Naive thymus-derived CD4-positive, alpha-beta T cell (primary cell): ENCODE measurements around the gene CHRNB1. TPM values are rescaled to one million over a fixed set of nuclear protein-coding genes. Genes with fewer than 3 reads are reported as not detected.

Experiments
- ATAC-seq: fragments of 150-1000 bp; cut with Tn5 transposase; 2 replicates; pipeline ENCODE4 v1.10.0; 2021; ENCODE audit warnings: mild to moderate bottlenecking, moderate library complexity
- CTCF ChIA-PET: fragments of 350-600 bp; sonication (Branson Sonifier 250); formaldehyde crosslinking; loops from one replicate; lab custom pipeline; 2021; ENCODE audit warnings: antibody characterized with exemption; lab: Charles Lee
- POLR2A ChIA-PET: fragments of 350-600 bp; sonication (Branson Sonifier 250); formaldehyde crosslinking; loops from one replicate; lab custom pipeline; 2021; ENCODE audit warnings: antibody characterized with exemption, inconsistent platforms; lab: Charles Lee
- DNase-seq, 9 donors: peaks; one replicate each; pipeline versions ENCODE4 v3.0.0 to v3.0.0-alpha.2; 2020 to 2022; ENCODE audit warnings: mixed read lengths in 1 of 9
- H3K27ac ChIP-seq: one replicate; pipeline ENCODE4 v1.7.0; 2013; ENCODE audit warnings: mild to moderate bottlenecking, low read depth, low read length, moderate library complexity
- H3K27me3 ChIP-seq, 2 donors: one replicate each; pipeline ENCODE4 v1.7.0; 2013; ENCODE audit warnings: low read length in 2 of 2, mild to moderate bottlenecking in 2 of 2, moderate library complexity in 2 of 2; ENCODE audit not compliant: control insufficient read depth in 2 of 2, insufficient read depth in 2 of 2
- H3K36me3 ChIP-seq, 3 experiments: 1 replicate in 2 of 3; 2 replicates in 1 of 3; pipeline ENCODE4 v1.7.0; 2013; ENCODE audit warnings: low read length in 3 of 3, mild to moderate bottlenecking in 3 of 3, moderate library complexity in 1 of 3; ENCODE audit not compliant: insufficient read depth in 3 of 3, control insufficient read depth in 2 of 3
- H3K4me1 ChIP-seq, 2 donors: one replicate each; pipeline ENCODE4 v1.7.0; 2013; ENCODE audit warnings: low read length in 2 of 2, mild to moderate bottlenecking in 2 of 2, moderate library complexity in 1 of 2; ENCODE audit not compliant: control insufficient read depth in 2 of 2, insufficient read depth in 2 of 2
- H3K4me3 ChIP-seq: 2 replicates; pipeline ENCODE4 v1.7.0; 2013; ENCODE audit warnings: mild to moderate bottlenecking, low read length
- H3K9me3 ChIP-seq, 3 experiments: 1 replicate in 2 of 3; 2 replicates in 1 of 3; pipeline ENCODE4 v1.7.0; 2013; ENCODE audit warnings: low read length in 3 of 3; ENCODE audit not compliant: control insufficient read depth in 2 of 3
- H3K27ac Mint-ChIP-seq, 9 donors: one replicate each; pipeline ENCODE4 v1.8.0; 2020 to 2022; ENCODE audit warnings: mixed read lengths in 9 of 9, mild to moderate bottlenecking in 8 of 9, moderate library complexity in 5 of 9, inconsistent platforms in 2 of 9
- H3K27me3 Mint-ChIP-seq, 5 donors: one replicate each; pipeline ENCODE4 v1.8.0; 2021 to 2022; ENCODE audit warnings: mixed read lengths in 5 of 5, mild to moderate bottlenecking in 1 of 5
- H3K36me3 Mint-ChIP-seq, 5 donors: one replicate each; pipeline ENCODE4 v1.8.0; 2020 to 2022; ENCODE audit warnings: mixed read lengths in 5 of 5, mild to moderate bottlenecking in 3 of 5, inconsistent platforms in 1 of 5
- H3K4me1 Mint-ChIP-seq, 7 donors: one replicate each; pipeline ENCODE4 v1.8.0; 2020 to 2022; ENCODE audit warnings: mixed read lengths in 7 of 7, mild to moderate bottlenecking in 3 of 7, inconsistent platforms in 1 of 7
- H3K4me3 Mint-ChIP-seq, 10 donors: one replicate each; pipeline ENCODE4 v1.8.0; 2020 to 2022; ENCODE audit warnings: mild to moderate bottlenecking in 10 of 10, mixed read lengths in 10 of 10, moderate library complexity in 6 of 10, inconsistent platforms in 2 of 10
- H3K9me3 Mint-ChIP-seq, 11 donors: one replicate each; pipeline ENCODE4 v1.8.0; 2020 to 2022; ENCODE audit warnings: mixed read lengths in 11 of 11, mild to moderate bottlenecking in 4 of 11, inconsistent platforms in 1 of 11, moderate library complexity in 1 of 11
- intact Hi-C, 2 donors: fragments of 100-400 bp; cut with micrococcal nuclease; formaldehyde crosslinking; loops; one replicate each; pipeline ENCODE4 v1.15.1; 2023
- polyA plus RNA-seq, 2 donors: library from polyadenylated mRNA; unstranded; fragments of 300-500 nt; fragmentation: Illumina TruSeq; gene quantifications; one replicate each; pipeline ENCODE4 v1.2.3, GENCODE V29; 2021
- total RNA-seq, 6 experiments: library from RNA in 5 of 6; stranded (reverse) in 5 of 6; gene quantifications; 1 replicate in 5 of 6; 2 replicates in 1 of 6; pipeline ENCODE4 v1.2.3 and lab custom pipeline; 2021 to 2026

Gene CHRNB1
- total and polyA plus RNA-seq, 7 experiments from 2014 or later = 6.0 to 24.8 (median 7.3) TPM

DNA sequence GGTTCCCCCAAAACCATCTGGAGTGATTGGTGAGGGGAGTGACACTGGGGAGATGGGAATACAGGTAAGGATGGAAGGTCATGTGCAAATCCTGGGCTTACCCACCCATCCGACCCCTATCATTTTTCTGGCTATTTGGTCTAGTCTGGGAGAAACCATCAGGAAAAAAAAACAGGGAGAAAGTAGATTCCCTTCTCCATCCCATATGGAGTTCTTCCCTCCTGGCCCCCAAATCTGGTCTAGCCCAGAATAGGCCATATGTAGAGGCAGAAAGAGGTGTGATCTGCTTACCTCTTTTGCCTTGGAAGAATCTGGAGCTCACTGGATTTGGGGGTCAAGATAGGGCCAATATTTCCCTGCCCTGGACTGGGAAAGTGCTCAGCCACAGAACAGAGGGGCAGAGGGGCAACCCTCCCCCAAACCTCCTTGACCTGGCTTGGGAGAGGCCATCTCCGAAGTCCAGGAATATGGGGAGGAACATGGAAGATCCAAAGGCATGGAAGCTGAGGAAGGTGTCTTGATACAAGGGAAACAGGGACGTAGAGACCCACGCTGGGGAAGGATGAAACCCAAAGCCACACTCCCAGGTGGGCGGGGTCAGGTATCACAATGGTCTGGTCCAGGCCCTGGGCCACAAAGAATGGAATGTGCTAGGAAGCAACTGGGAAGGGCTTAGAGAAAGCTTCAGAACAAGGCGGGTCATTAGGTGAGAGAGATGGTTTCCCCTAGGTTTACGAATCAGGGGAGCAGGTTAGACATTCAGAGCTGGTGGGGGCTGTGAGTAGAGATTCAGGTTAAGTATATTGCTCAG lies 16.2 kb downstream of the CHRNB1 start:
- intact Hi-C loops = no loop called here
- peaks cover 0 to 36% (median 5%) of the 10 kb centered on the region in 3 experiments for H3K36me3 ChIP-seq
- H3K4me3 ChIP-seq = no peak overlapping the region
- H3K27me3 ChIP-seq = no peaks in the 10 kb centered on the region
- no peaks in the 10 kb centered on the region for H3K27me3 Mint-ChIP-seq
- peaks cover 0 to 23% (median 4%) of the 10 kb centered on the region in 5 donors for H3K36me3 Mint-ChIP-seq
- no peak overlapping the region for H3K4me3 Mint-ChIP-seq
- H3K27ac Mint-ChIP-seq = peak overlapping the region in 3 of 9 donors; percentile 18 to 84 (median 71)
- H3K9me3 ChIP-seq = no peaks in the 10 kb centered on the region
- H3K4me1 ChIP-seq = peaks cover 8% of the 10 kb centered on the region in 2 donors
- DNase-seq (no peak), ATAC-seq (no peak)
- ChIA-PET POLR2A (interaction anchor here (0.6 to 13.7 kb wide), 5 partner anchors 15 to 44 kb away, joined by 3 to 199 read pairs (median 8); partner anchors contain the start of genes POLR2A, SLC35G6 and ZBTB4), CTCF (interaction anchor here (0.6 to 0.9 kb wide), 2 partner anchors 23 to 668 kb away, joined by 3 read pairs; no protein-coding TSS in a partner anchor)
- peaks cover 0 to 26% (median 19%) of the 10 kb centered on the region in 7 donors for H3K4me1 Mint-ChIP-seq
- H3K27ac ChIP-seq = no peak overlapping the region
- H3K9me3 Mint-ChIP-seq = peaks cover 0 to 2% (median 0%) of the 10 kb centered on the region in 11 donors

DNA sequence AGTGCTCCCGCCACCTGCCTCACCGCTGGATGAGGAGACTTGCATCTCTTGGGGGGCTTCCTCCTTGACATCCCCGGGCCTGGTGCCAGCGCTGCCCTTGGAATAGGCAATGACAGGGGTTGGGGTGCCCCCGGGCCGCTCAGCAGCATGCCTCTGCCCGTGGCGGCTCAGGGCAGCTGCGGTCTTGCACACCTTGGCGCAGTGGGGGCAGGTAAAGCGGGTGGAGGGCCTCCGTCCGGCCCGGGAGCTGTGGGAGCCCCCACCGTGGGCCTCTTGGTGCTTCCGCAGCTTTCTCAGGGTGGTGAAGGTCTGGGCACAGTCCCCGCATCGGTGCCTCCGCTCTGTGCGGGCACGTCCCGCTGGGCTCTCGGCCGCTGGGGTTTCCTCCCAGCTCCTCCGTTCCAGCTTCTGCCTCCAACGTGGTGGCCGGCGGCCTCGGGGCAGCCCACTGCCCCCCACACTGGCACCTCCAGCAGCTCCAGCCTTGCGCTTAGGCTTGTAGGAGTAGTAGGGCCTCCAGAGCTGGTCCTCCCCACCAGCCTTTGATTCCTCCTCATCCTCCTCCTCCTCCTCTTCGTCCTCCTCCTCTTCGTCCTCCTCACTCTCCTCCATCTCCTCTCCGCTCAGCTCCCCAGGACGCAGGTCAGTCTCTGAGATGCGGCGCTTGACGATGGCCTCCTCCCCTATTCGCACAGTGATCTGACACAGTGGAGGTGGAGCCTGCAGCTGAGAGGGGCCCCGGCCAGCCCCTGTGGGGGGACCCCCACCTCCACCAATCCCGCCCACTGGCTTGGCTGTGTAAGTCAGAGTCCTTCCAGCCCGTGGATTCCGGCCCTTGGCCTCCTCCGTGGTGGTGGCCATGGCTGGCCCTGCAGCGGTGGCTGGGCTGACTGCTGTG lies 17.9 kb downstream of the CHRNB1 start:
- H3K27ac Mint-ChIP-seq = no peak overlapping the region
- Histone ChIP-seq H3K27me3 (no peaks in the 10 kb centered on the region), H3K4me3 (no peak overlapping the region), H3K4me1 (no peaks in the 10 kb centered on the region), H3K27ac (no peak overlapping the region), H3K36me3 (peaks cover 0 to 53% (median 10%) of the 10 kb centered on the region in 3 experiments), H3K9me3 (no peaks in the 10 kb centered on the region)
- H3K4me3 Mint-ChIP-seq = no peak overlapping the region
- CTCF ChIA-PET = no interaction called here
- DNase-seq (no peak), ATAC-seq (no peak)
- intact Hi-C loops = no loop called here
- H3K9me3 Mint-ChIP-seq = peaks cover 0 to 2% (median 0%) of the 10 kb centered on the region in 11 donors
- POLR2A ChIA-PET = interaction anchor here (1.0 to 13.7 kb wide), 4 partner anchors 13 to 98 kb away, joined by 3 to 199 read pairs (median 6); partner anchors contain the start of genes SENP3, SLC35G6 and ZBTB4
- H3K27me3 Mint-ChIP-seq = no peaks in the 10 kb centered on the region
- H3K4me1 Mint-ChIP-seq = peaks cover 4 to 29% (median 11%) of the 10 kb centered on the region in 7 donors
- H3K36me3 Mint-ChIP-seq = peaks cover 0 to 22% (median 4%) of the 10 kb centered on the region in 5 donors

DNA sequence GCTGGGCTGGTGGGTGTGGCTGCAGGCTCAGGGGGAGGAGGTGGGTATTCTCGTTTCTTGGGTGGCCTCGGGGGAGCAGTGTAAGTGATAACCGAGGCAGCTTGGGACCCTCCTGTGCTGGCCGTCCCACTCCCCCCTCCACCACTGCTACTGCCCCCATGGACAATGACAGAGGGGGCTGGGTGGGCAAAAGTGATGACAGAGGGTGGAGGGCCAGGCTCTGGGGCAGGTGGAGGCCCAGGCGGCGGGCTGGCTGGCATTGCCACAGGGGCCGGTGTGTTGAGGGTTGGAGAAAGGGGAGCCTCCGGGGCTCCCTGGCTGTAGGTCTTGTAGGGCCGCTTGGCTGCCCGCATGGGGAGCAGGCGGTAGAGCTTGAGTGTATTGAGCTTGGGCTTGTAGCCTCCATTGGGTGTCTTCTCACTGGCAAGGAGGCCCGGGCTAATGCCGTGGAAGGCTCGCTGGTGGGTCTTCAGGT lies 18.5 kb downstream of the CHRNB1 start:
- intact Hi-C loops = no loop called here
- DNase-seq = no peak
- H3K9me3 Mint-ChIP-seq = peaks cover 0 to 2% (median 0%) of the 10 kb centered on the region in 11 donors
- no peak overlapping the region for H3K27ac Mint-ChIP-seq
- H3K4me1 ChIP-seq = no peaks in the 10 kb centered on the region
- H3K36me3 Mint-ChIP-seq = peaks cover 0 to 22% (median 4%) of the 10 kb centered on the region in 5 donors
- H3K27me3 Mint-ChIP-seq = no peaks in the 10 kb centered on the region
- H3K4me3 ChIP-seq = no peak overlapping the region
- no peaks in the 10 kb centered on the region for H3K9me3 ChIP-seq
- H3K27ac ChIP-seq = no peak overlapping the region
- no peak overlapping the region for H3K4me3 Mint-ChIP-seq
- POLR2A ChIA-PET = interaction anchor here (0.9 to 13.7 kb wide), 4 partner anchors 9 to 27 kb away, joined by 3 to 199 read pairs (median 6); partner anchors contain the start of genes SLC35G6 and ZBTB4
- H3K27me3 ChIP-seq = no peaks in the 10 kb centered on the region
- CTCF ChIA-PET = no interaction called here
- peaks cover 6 to 33% (median 11%) of the 10 kb centered on the region in 7 donors for H3K4me1 Mint-ChIP-seq
- no peak for ATAC-seq
- peaks cover 0 to 58% (median 10%) of the 10 kb centered on the region in 3 experiments for H3K36me3 ChIP-seq

DNA sequence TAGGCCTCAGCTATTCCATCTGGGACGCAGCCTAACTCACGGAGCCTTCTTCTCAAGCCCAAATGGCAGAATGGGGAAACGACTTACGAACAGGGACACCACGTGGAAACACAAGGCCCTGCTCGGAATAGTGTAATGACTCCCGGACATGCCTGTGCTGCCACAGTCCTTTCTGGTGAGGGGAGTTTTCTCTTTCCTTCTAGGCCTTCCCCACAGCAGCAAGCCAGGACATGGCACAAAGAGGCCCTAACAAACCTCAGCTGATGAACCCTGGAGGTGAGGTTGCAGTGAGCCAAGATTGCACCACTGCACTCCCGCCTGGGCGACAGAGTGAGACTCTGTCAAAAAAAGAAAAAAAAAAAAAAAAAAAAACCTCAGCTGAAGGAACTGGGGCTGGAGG lies 19.2 kb downstream of the CHRNB1 start:
- Histone ChIP-seq H3K4me1 (no peaks in the 10 kb centered on the region), H3K36me3 (peaks cover 0 to 62% (median 10%) of the 10 kb centered on the region in 3 experiments), H3K27me3 (no peaks in the 10 kb centered on the region), H3K27ac (no peak overlapping the region), H3K4me3 (no peak overlapping the region), H3K9me3 (no peaks in the 10 kb centered on the region)
- Mint-ChIP-seq H3K9me3 (peaks cover 0 to 2% (median 0%) of the 10 kb centered on the region in 11 donors), H3K27ac (no peak overlapping the region), H3K36me3 (peaks cover 0 to 20% (median 4%) of the 10 kb centered on the region in 5 donors), H3K4me1 (peaks cover 6 to 33% (median 13%) of the 10 kb centered on the region in 7 donors), H3K27me3 (no peaks in the 10 kb centered on the region), H3K4me3 (no peak overlapping the region)
- intact Hi-C loops = no loop called here
- ATAC-seq (no peak), DNase-seq (no peak)
- ChIA-PET CTCF (no interaction called here), POLR2A (interaction anchor here (0.7 to 13.7 kb wide), 4 partner anchors 9 to 468 kb away, joined by 3 to 199 read pairs (median 3); partner anchors contain the start of genes CNTROB, SLC35G6, TRAPPC1 and ZBTB4)

DNA sequence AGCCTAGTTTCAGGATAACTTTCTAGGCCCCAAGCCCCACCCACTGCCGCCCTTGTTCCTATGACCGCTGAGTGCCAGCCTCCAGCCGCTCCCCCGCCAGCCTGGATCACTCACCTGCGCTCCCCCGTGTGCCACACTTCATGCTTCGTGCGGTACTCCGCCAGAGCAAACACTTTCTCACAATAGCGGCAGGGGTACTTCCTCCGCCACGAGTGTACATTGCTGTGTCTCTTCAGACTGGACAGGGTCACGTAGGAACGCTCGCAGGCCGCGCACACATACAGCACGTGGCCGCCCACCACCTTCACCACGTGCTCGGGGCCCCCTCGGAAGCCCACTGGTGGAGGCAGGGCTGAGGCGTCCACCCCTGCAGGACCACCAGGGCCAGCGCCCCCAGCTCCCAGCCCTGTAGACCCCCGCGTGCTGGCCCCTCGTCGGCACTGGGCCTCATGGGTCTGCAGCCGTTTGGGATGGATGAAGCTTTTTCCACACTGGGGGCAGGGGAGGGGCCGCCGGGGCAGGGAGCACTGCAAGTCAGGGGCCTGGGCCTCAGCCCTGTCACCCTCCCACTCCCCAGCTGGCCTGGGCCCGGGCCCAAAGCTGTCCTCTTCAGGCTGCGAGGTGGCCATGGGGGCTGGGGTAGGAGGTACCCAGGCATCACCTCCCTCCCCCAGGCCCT lies 20.9 kb downstream of the CHRNB1 start:
- DNase-seq = no peak
- peaks cover 0 to 17% (median 4%) of the 10 kb centered on the region in 5 donors for H3K36me3 Mint-ChIP-seq

More for the DNA sequence above, 20.9 kb downstream of the CHRNB1 start:
- no peaks in the 10 kb centered on the region for H3K9me3 ChIP-seq
- ChIA-PET POLR2A (interaction anchor here (1.7 to 2.8 kb wide), 2 partner anchors 10 to 29 kb away, joined by 4 to 16 read pairs; no protein-coding TSS in a partner anchor), CTCF (interaction anchor here (1.1 kb wide), 1 partner anchor 49 kb away, joined by 3 read pairs; no protein-coding TSS in a partner anchor)
- no peak overlapping the region for H3K27ac ChIP-seq
- H3K27ac Mint-ChIP-seq = peak overlapping the region in 1 of 9 donors; percentile 52
- no peak overlapping the region for H3K4me3 Mint-ChIP-seq
- H3K4me1 Mint-ChIP-seq = peaks cover 0 to 23% (median 11%) of the 10 kb centered on the region in 7 donors
- H3K4me3 ChIP-seq = no peak overlapping the region
- peaks cover 0 to 2% (median 0%) of the 10 kb centered on the region in 11 donors for H3K9me3 Mint-ChIP-seq
- H3K36me3 ChIP-seq = peaks cover 0 to 62% (median 10%) of the 10 kb centered on the region in 3 experiments
- H3K27me3 Mint-ChIP-seq = no peaks in the 10 kb centered on the region
- ATAC-seq = no peak
- no peaks in the 10 kb centered on the region for H3K4me1 ChIP-seq
- intact Hi-C loops = no loop called here
- no peaks in the 10 kb centered on the region for H3K27me3 ChIP-seq
